Esophagus muscularis mucosa (tissue), 4 donors: ENCODE data around the gene SDF2L1. TPM values are rescaled to one million over a fixed set of nuclear protein-coding genes. Genes with fewer than 3 reads are reported as not detected.
A peak's percentile ranks its signal among the peaks of the same experiment; 100 is the strongest.

Experiments
- DNase-seq: peaks from one replicate; pipeline ENCODE4 v3.0.0-alpha.2; 2017; ENCODE audit errors: extremely low spot score
- H3K27ac ChIP-seq, 4 donors: fragments of 200-600 bp; sonication (generic); replicated peaks in 1 of 4; 1 replicate in 3 of 4; 2 replicates in 1 of 4; pipeline ENCODE4 v1.5.1; 2016 to 2019; ENCODE audit warnings: mild to moderate bottlenecking in 1 of 4
- H3K27me3 ChIP-seq, 4 donors: fragments of 200-600 bp; sonication (generic); one replicate each; pipeline versions ENCODE4 v1.5.1 to v1.6.0; 2016 to 2019
- H3K36me3 ChIP-seq, 4 donors: fragments of 200-600 bp; sonication (generic); one replicate each; pipeline ENCODE4 v1.5.1; 2016 to 2019
- H3K4me1 ChIP-seq, 4 donors: fragments of 200-600 bp; sonication (generic); one replicate each; pipeline ENCODE4 v1.5.1; 2016 to 2019
- H3K4me3 ChIP-seq, 4 donors: fragments of 200-600 bp; sonication (generic); 1 replicate in 2 of 4; 2 replicates in 2 of 4; pipeline ENCODE4 v1.5.1; 2016 to 2019; ENCODE audit warnings: mild to moderate bottlenecking in 4 of 4, moderate library complexity in 1 of 4
- H3K9me3 ChIP-seq, 4 donors: fragments of 200-600 bp; sonication (generic); 1 replicate in 3 of 4; 2 replicates in 1 of 4; pipeline ENCODE4 v1.5.1; 2016 to 2019
- CTCF ChIP-seq, 3 experiments: fragments of 200-600 bp in 2 of 3; fragments of 450-650 bp in 1 of 3; sonication (generic) in 2 of 3; IDR thresholded peaks; one replicate each; pipeline ENCODE4 v1.5.1; 2017 to 2019; ENCODE audit warnings: antibody characterized with exemption in 3 of 3, mild to moderate bottlenecking in 2 of 3, moderate library complexity in 1 of 3
- EP300 ChIP-seq: sonication (generic); formaldehyde crosslinking; IDR thresholded peaks from one replicate; pipeline ENCODE4 v1.6.1; 2017; ENCODE audit warnings: antibody characterized with exemption
- POLR2A ChIP-seq: fragments of 450-650 bp; IDR thresholded peaks from one replicate; pipeline ENCODE4 v1.6.1; 2017; ENCODE audit warnings: antibody characterized with exemption, moderate library complexity, mild to moderate bottlenecking, low read depth
- POLR2AphosphoS5 ChIP-seq, 2 donors: sonication (generic); formaldehyde crosslinking; IDR thresholded peaks; one replicate each; pipeline ENCODE4 v1.6.1; 2017; ENCODE audit warnings: antibody characterized with exemption in 2 of 2
- WGBS: methylation state at CpG from one replicate; pipeline ENCODE4 v1.1.5; 2018; 5-methylcytosine and 5-hydroxymethylcytosine counted together
- intact Hi-C: fragments of 100-400 bp; cut with DNase I; formaldehyde crosslinking; loops from one replicate; pipeline ENCODE4 v1.15.1; 2023
- total RNA-seq, 4 donors: library from RNA; depleted of rRNA; stranded (reverse); fragments of >200 nt; gene quantifications; one replicate each; pipeline versions ENCODE4 v1.1.0 to v1.2.1, GENCODE V29; 2016

SDF2L1 gene
- total RNA-seq, 4 donors from 2014 or later, result 22.4 to 40.8 (median 29.3) TPM

- Histone ChIP-seq H3K27ac (no peak overlapping the region), H3K27me3 (peaks cover 0 to 14% (median 0%) of the 10 kb centered on the region in 4 donors), H3K4me3 (peak overlapping the region; percentile 64 to 71 (median 68)), H3K4me1 (peaks cover 22 to 30% (median 25%) of the 10 kb centered on the region in 4 donors), H3K36me3 (peaks cover 0 to 21% (median 2%) of the 10 kb centered on the region in 4 donors), H3K9me3 (no peaks in the 10 kb centered on the region)
- intact Hi-C loops, result no loop called here
- TF ChIP-seq POLR2AphosphoS5 (IDR thresholded peaks at IDR 0.05) (no peak), POLR2A (no peak), CTCF (IDR thresholded peaks at IDR 0.05) (no peak), EP300 (no peak)
- WGBS, result 22% methylated on average over 6 of the region's 6 CpGs
- DNase-seq, result no peak
Measured at GRCh38 chr22:21650823-21651520, 8.9 kb downstream of the SDF2L1 start.

- peak overlapping the region; percentile 64 to 71 (median 68) for H3K4me3 ChIP-seq
- under 1% methylated on average over 29 of the region's 29 CpGs for WGBS
- no peak overlapping the region for H3K27ac ChIP-seq
- no peaks in the 10 kb centered on the region for H3K9me3 ChIP-seq
- DNase-seq, result no peak
- peaks cover 20 to 26% (median 23%) of the 10 kb centered on the region in 4 donors for H3K4me1 ChIP-seq
- H3K27me3 ChIP-seq, result peaks cover 0 to 20% (median 0%) of the 10 kb centered on the region in 4 donors
- peaks cover 0 to 21% (median 2%) of the 10 kb centered on the region in 4 donors for H3K36me3 ChIP-seq
- intact Hi-C loops, result no loop called here
- no peak for TF ChIP-seq POLR2A
- no peak for TF ChIP-seq POLR2AphosphoS5 (IDR thresholded peaks at IDR 0.05)
- TF ChIP-seq CTCF (IDR thresholded peaks at IDR 0.05), result no peak
- TF ChIP-seq EP300, result no peak
Measured at GRCh38 chr22:21651521-21652009, 9.5 kb downstream of the SDF2L1 start.

GRCh38 chr22:21652010-21652546 is 10.0 kb downstream of the SDF2L1 start:
- WGBS, result 0% methylated on average over 3 of the region's 44 CpGs
- intact Hi-C loops, result no loop called here

More at GRCh38 chr22:21652010-21652546, 10.0 kb downstream of the SDF2L1 start:
- Histone ChIP-seq H3K36me3 (peaks cover 0 to 18% (median 2%) of the 10 kb centered on the region in 4 donors), H3K4me1 (peaks cover 16 to 25% (median 19%) of the 10 kb centered on the region in 4 donors), H3K27ac (peak overlapping the region in 3 of 4 donors; percentile 35 to 54 (median 49)), H3K4me3 (peak overlapping the region; percentile 64 to 71 (median 68)), H3K9me3 (no peaks in the 10 kb centered on the region), H3K27me3 (peaks cover 0 to 25% (median 2%) of the 10 kb centered on the region in 4 donors)
- peak in 1 of 2 donors; percentile 66 for TF ChIP-seq POLR2AphosphoS5 (IDR thresholded peaks at IDR 0.05)
- TF ChIP-seq CTCF (IDR thresholded peaks at IDR 0.05), result no peak
- peak; percentile 96 for DNase-seq
